ENCODE data around the gene LTBP1.

The LTBP1 gene

GRCh38 chr2:33137331-33137730, 190.6 kb downstream of the LTBP1 start:
- no peaks in the 10 kb centered on the region for H3K9me3 ChIP-seq (ENCODE audit: insufficient read depth, low read depth, low read length)
- no peak overlapping the region for H2BK5ac ChIP-seq (ENCODE audit: low read depth, low read length, poor library complexity)
- DNase-seq: no peak
- no peak overlapping the region for H3K9ac ChIP-seq (ENCODE audit: low read length)
- no CpG with 5 or more reads among the region's 1 CpG for WGBS (ENCODE audit: extremely low coverage, insufficient coverage, insufficient read length)
- no peaks in the 10 kb centered on the region for H3K79me1 ChIP-seq (ENCODE audit: low read length)
- H3K4me3 ChIP-seq (ENCODE audit: low read depth, low read length): no peak overlapping the region
- H4K91ac ChIP-seq (ENCODE audit: low read depth, low read length): no peak overlapping the region
- no peak overlapping the region for H3K18ac ChIP-seq (ENCODE audit: low read length)
- no peak overlapping the region for H2BK120ac ChIP-seq (ENCODE audit: insufficient read depth, low read length, poor library complexity)
- H3K4me2 ChIP-seq (ENCODE audit: low read length): no peak overlapping the region
- peaks cover 0 to 7% of the 10 kb centered on the region in 2 experiments for H3K4me1 ChIP-seq (ENCODE audit: control insufficient read depth in 1 of 2, insufficient read depth in 2 of 2, low read length in 2 of 2)
- no peak overlapping the region for H4K8ac ChIP-seq (ENCODE audit: low read depth, low read length)
- no peaks in the 10 kb centered on the region for H3K36me3 ChIP-seq (ENCODE audit: control insufficient read depth in 1 of 2, insufficient read depth in 2 of 2, low read length in 2 of 2)
- H2BK12ac ChIP-seq (ENCODE audit: low read length): no peak overlapping the region
- H3K27ac ChIP-seq (ENCODE audit: low read depth, low read length): no peak overlapping the region
- H3K23ac ChIP-seq (ENCODE audit: low read length): no peak overlapping the region
- no peak overlapping the region for H2AK5ac ChIP-seq (ENCODE audit: low read length)
- H3K14ac ChIP-seq (ENCODE audit: low read length): no peak overlapping the region
- no peak overlapping the region for H3K4ac ChIP-seq (ENCODE audit: low read depth, low read length)
- no peaks in the 10 kb centered on the region for H3K79me2 ChIP-seq (ENCODE audit: control insufficient read depth, insufficient read depth, low read length, poor library complexity)
- no peaks in the 10 kb centered on the region for H3K27me3 ChIP-seq (ENCODE audit: insufficient read depth, low read length)
- H2AFZ ChIP-seq (ENCODE audit: insufficient read depth, low read length, poor library complexity): no peak overlapping the region
- H4K12ac ChIP-seq (ENCODE audit: low read depth, low read length): no peak overlapping the region

GRCh38 chr2:33139949-33140348, 193.2 kb downstream of the LTBP1 start:
- DNase-seq: no peak
- Histone ChIP-seq H3K14ac (ENCODE audit: low read length) (no peak overlapping the region), H3K4ac (ENCODE audit: low read depth, low read length) (no peak overlapping the region), H3K4me2 (ENCODE audit: low read length) (no peak overlapping the region), H2AK5ac (ENCODE audit: low read length) (no peak overlapping the region), H3K4me3 (ENCODE audit: low read depth, low read length) (no peak overlapping the region), H4K91ac (ENCODE audit: low read depth, low read length) (no peak overlapping the region), H3K4me1 (ENCODE audit: control insufficient read depth in 1 of 2, insufficient read depth in 2 of 2, low read length in 2 of 2) (no peaks in the 10 kb centered on the region), H3K23ac (ENCODE audit: low read length) (no peak overlapping the region), H4K12ac (ENCODE audit: low read depth, low read length) (no peak overlapping the region), H2AFZ (ENCODE audit: insufficient read depth, low read length, poor library complexity) (no peak overlapping the region), H4K8ac (ENCODE audit: low read depth, low read length) (no peak overlapping the region), H3K9me3 (ENCODE audit: insufficient read depth, low read depth, low read length) (no peaks in the 10 kb centered on the region), H2BK5ac (ENCODE audit: low read depth, low read length, poor library complexity) (no peak overlapping the region), H3K36me3 (ENCODE audit: control insufficient read depth in 1 of 2, insufficient read depth in 2 of 2, low read length in 2 of 2) (no peaks in the 10 kb centered on the region), H3K79me1 (ENCODE audit: low read length) (no peaks in the 10 kb centered on the region), H2BK12ac (ENCODE audit: low read length) (no peak overlapping the region), H3K79me2 (ENCODE audit: control insufficient read depth, insufficient read depth, low read length, poor library complexity) (no peaks in the 10 kb centered on the region), H3K27me3 (ENCODE audit: insufficient read depth, low read length) (no peaks in the 10 kb centered on the region), H3K9ac (ENCODE audit: low read length) (no peak overlapping the region), H3K18ac (ENCODE audit: low read length) (no peak overlapping the region), H3K27ac (ENCODE audit: low read depth, low read length) (no peak overlapping the region), H2BK120ac (ENCODE audit: insufficient read depth, low read length, poor library complexity) (no peak overlapping the region)
- WGBS (ENCODE audit: extremely low coverage, insufficient coverage, insufficient read length): no CpG with 5 or more reads among the region's 4 CpGs

- H3K79me1 ChIP-seq (ENCODE audit: low read length): no peaks in the 10 kb centered on the region
- no peak overlapping the region for H2BK120ac ChIP-seq (ENCODE audit: insufficient read depth, low read length, poor library complexity)
- H3K79me2 ChIP-seq (ENCODE audit: control insufficient read depth, insufficient read depth, low read length, poor library complexity): no peaks in the 10 kb centered on the region
- H3K4me3 ChIP-seq (ENCODE audit: low read depth, low read length): no peak overlapping the region
- no peak overlapping the region for H3K4me2 ChIP-seq (ENCODE audit: low read length)
- WGBS (ENCODE audit: extremely low coverage, insufficient coverage, insufficient read length): no CpG with 5 or more reads among the region's 5 CpGs
- H2BK12ac ChIP-seq (ENCODE audit: low read length): no peak overlapping the region
- no peak overlapping the region for H4K12ac ChIP-seq (ENCODE audit: low read depth, low read length)
- H2BK5ac ChIP-seq (ENCODE audit: low read depth, low read length, poor library complexity): no peak overlapping the region
- no peaks in the 10 kb centered on the region for H3K9me3 ChIP-seq (ENCODE audit: insufficient read depth, low read depth, low read length)
- no peak for DNase-seq
- H3K18ac ChIP-seq (ENCODE audit: low read length): no peak overlapping the region
- H3K14ac ChIP-seq (ENCODE audit: low read length): no peak overlapping the region
- H3K4me1 ChIP-seq (ENCODE audit: control insufficient read depth in 1 of 2, insufficient read depth in 2 of 2, low read length in 2 of 2): no peaks in the 10 kb centered on the region
- H2AFZ ChIP-seq (ENCODE audit: insufficient read depth, low read length, poor library complexity): no peak overlapping the region
- no peak overlapping the region for H3K23ac ChIP-seq (ENCODE audit: low read length)
- no peak overlapping the region for H2AK5ac ChIP-seq (ENCODE audit: low read length)
- no peaks in the 10 kb centered on the region for H3K27me3 ChIP-seq (ENCODE audit: insufficient read depth, low read length)
- no peak overlapping the region for H3K4ac ChIP-seq (ENCODE audit: low read depth, low read length)
- no peaks in the 10 kb centered on the region for H3K36me3 ChIP-seq (ENCODE audit: control insufficient read depth in 1 of 2, insufficient read depth in 2 of 2, low read length in 2 of 2)
- H4K91ac ChIP-seq (ENCODE audit: low read depth, low read length): no peak overlapping the region
- H3K9ac ChIP-seq (ENCODE audit: low read length): no peak overlapping the region
- no peak overlapping the region for H4K8ac ChIP-seq (ENCODE audit: low read depth, low read length)
- no peak overlapping the region for H3K27ac ChIP-seq (ENCODE audit: low read depth, low read length)
Measured at GRCh38 chr2:33141476-33141875, 194.7 kb downstream of the LTBP1 start.

GRCh38 chr2:33142810-33143209, 196.1 kb downstream of the LTBP1 start:
- no CpG with 5 or more reads among the region's 4 CpGs for WGBS (ENCODE audit: extremely low coverage, insufficient coverage, insufficient read length)
- Histone ChIP-seq H3K4me3 (ENCODE audit: low read depth, low read length) (no peak overlapping the region), H3K79me2 (ENCODE audit: control insufficient read depth, insufficient read depth, low read length, poor library complexity) (no peaks in the 10 kb centered on the region), H3K9ac (ENCODE audit: low read length) (no peak overlapping the region), H3K23ac (ENCODE audit: low read length) (no peak overlapping the region), H3K27me3 (ENCODE audit: insufficient read depth, low read length) (no peaks in the 10 kb centered on the region), H3K4me1 (ENCODE audit: control insufficient read depth in 1 of 2, insufficient read depth in 2 of 2, low read length in 2 of 2) (peaks cover 0 to 2% of the 10 kb centered on the region in 2 experiments), H3K9me3 (ENCODE audit: insufficient read depth, low read depth, low read length) (no peaks in the 10 kb centered on the region), H3K27ac (ENCODE audit: low read depth, low read length) (no peak overlapping the region), H2BK5ac (ENCODE audit: low read depth, low read length, poor library complexity) (no peak overlapping the region), H4K91ac (ENCODE audit: low read depth, low read length) (no peak overlapping the region), H3K14ac (ENCODE audit: low read length) (no peak overlapping the region), H4K8ac (ENCODE audit: low read depth, low read length) (no peak overlapping the region), H4K12ac (ENCODE audit: low read depth, low read length) (no peak overlapping the region), H3K79me1 (ENCODE audit: low read length) (no peaks in the 10 kb centered on the region), H3K4ac (ENCODE audit: low read depth, low read length) (no peak overlapping the region), H3K18ac (ENCODE audit: low read length) (no peak overlapping the region), H3K4me2 (ENCODE audit: low read length) (no peak overlapping the region), H2BK120ac (ENCODE audit: insufficient read depth, low read length, poor library complexity) (no peak overlapping the region), H2AFZ (ENCODE audit: insufficient read depth, low read length, poor library complexity) (no peak overlapping the region), H2BK12ac (ENCODE audit: low read length) (no peak overlapping the region), H2AK5ac (ENCODE audit: low read length) (no peak overlapping the region), H3K36me3 (ENCODE audit: control insufficient read depth in 1 of 2, insufficient read depth in 2 of 2, low read length in 2 of 2) (no peaks in the 10 kb centered on the region)
- no peak for DNase-seq
